Measurements from ENCODE around the gene E2F7. TPM values are rescaled to one million over a fixed set of nuclear protein-coding genes. Genes with fewer than 3 reads are reported as not detected.

E2F7 gene
- total and polyA plus RNA-seq, 2 of the 8 experiments (the other 6 are each of a cell fraction or from before 2014, with no cell fraction given), result 8.8 to 18.5 TPM

- H3K79me2 ChIP-seq (ENCODE audit: control insufficient read depth in 1 of 2, insufficient read depth in 2 of 2, low read length in 2 of 2), result no peaks in the 10 kb centered on the region
- no peak overlapping the region for H2BK12ac ChIP-seq (ENCODE audit: low read depth, low read length)
- H3K23ac ChIP-seq (ENCODE audit: insufficient read length), result no peak overlapping the region
- H3K4me1 ChIP-seq (replicated peaks in 1 of 4; ENCODE audit: control insufficient read depth in 3 of 4, insufficient read depth in 4 of 4, low read length in 3 of 4), result no peaks in the 10 kb centered on the region
- no peak overlapping the region for H2AFZ ChIP-seq (ENCODE audit: low read length)
- no peak overlapping the region for H3K9ac ChIP-seq (replicated peaks in 1 of 4; ENCODE audit: extremely low read depth in 1 of 4, low read depth in 3 of 4, low read length in 3 of 4)
- no peaks in the 10 kb centered on the region for H3K27me3 ChIP-seq (replicated peaks in 1 of 4; ENCODE audit: control insufficient read depth in 3 of 4, extremely low read depth in 1 of 4, insufficient read depth in 3 of 4, low read length in 3 of 4)
- no peak overlapping the region for H3K18ac ChIP-seq (ENCODE audit: extremely low read depth, low read length)
- ChIA-PET CTCF (ENCODE audit: partially characterized antibody) (no interaction called here), POLR2A (ENCODE audit: partially characterized antibody) (no interaction called here)
- no peak overlapping the region for H3K56ac ChIP-seq (replicated peaks; ENCODE audit: insufficient read length, low read depth, low read length)
- H2AK5ac ChIP-seq (ENCODE audit: low read depth, low read length), result no peak overlapping the region
- H4K20me1 ChIP-seq (replicated peaks in 1 of 2; ENCODE audit: control insufficient read depth in 1 of 2, insufficient read depth in 2 of 2, low read length in 2 of 2), result peaks cover 0 to 2% of the 10 kb centered on the region in 2 experiments
- H2BK5ac ChIP-seq (ENCODE audit: low read depth, low read length), result no peak overlapping the region
- no peak overlapping the region for H3K4ac ChIP-seq (replicated peaks; ENCODE audit: insufficient read length, low read depth, low read length)
- DNase-seq (ENCODE audit: low read depth in 1 of 2, low spot score in 2 of 2) (no peak), FAIRE-seq (no peak)
- no peak overlapping the region for H3K4me2 ChIP-seq (ENCODE audit: insufficient read depth in 1 of 2, low read depth in 2 of 2, low read length in 2 of 2)
- WGBS, 2 experiments (ENCODE audit: extremely low coverage in 1 of 2, insufficient coverage in 1 of 2, insufficient read length in 1 of 2, insufficient replicate concordance in 2 of 2, low coverage in 1 of 2, low lambda C conversion rate in 2 of 2, missing lambda C conversion rate in 1 of 2), result 85% methylated on average over 6 of the region's 6 CpGs; no CpG with 5 or more reads in 1 of the 2 experiments
- no peak overlapping the region for H2BK15ac ChIP-seq (ENCODE audit: low read length)
- no peak overlapping the region for H3K4me3 ChIP-seq (ENCODE audit: extremely low read depth in 1 of 4, insufficient read depth in 2 of 4, low read depth in 3 of 4, low read length in 4 of 4)
- H3K9me3 ChIP-seq (ENCODE audit: insufficient read depth in 2 of 2, low read depth in 1 of 2, low read length in 1 of 2), result no peaks in the 10 kb centered on the region
- no peak overlapping the region for H2BK20ac ChIP-seq (ENCODE audit: low read length)
- no peak overlapping the region for H2BK120ac ChIP-seq (replicated peaks; ENCODE audit: low read depth, low read length)
- H4K91ac ChIP-seq (replicated peaks; ENCODE audit: insufficient read length, low read length), result no peak overlapping the region
- peaks cover 22 to 85% (median 68%) of the 10 kb centered on the region in 4 experiments; a peak in 7 of 8 replicates for H3K36me3 ChIP-seq (ENCODE audit: control insufficient read depth in 2 of 4, insufficient read depth in 4 of 4, low read length in 3 of 4)
- H3K14ac ChIP-seq (ENCODE audit: insufficient read length), result no peak overlapping the region
- no peaks in the 10 kb centered on the region for H3K23me2 ChIP-seq (ENCODE audit: low read depth, low read length)
- H4K8ac ChIP-seq (ENCODE audit: extremely low read depth, insufficient read depth, low read length), result no peak overlapping the region
- H3K27ac ChIP-seq (ENCODE audit: low read depth, low read length), result no peak overlapping the region
- no peak for TF ChIP-seq KDM1A (IDR thresholded peaks at IDR 0.05; ENCODE audit: borderline replicate concordance, low read length)
- TF ChIP-seq EZH2 (IDR thresholded peaks at IDR 0.05; ENCODE audit: low read depth, low read length, severe bottlenecking), result no peak
- no peak for TF ChIP-seq EP300 (IDR thresholded peaks at IDR 0.05; ENCODE audit: borderline replicate concordance in 1 of 2, low read depth in 2 of 2, low read length in 2 of 2)
- TF ChIP-seq MAFK (IDR thresholded peaks at IDR 0.05; ENCODE audit: low read depth, low read length), result no peak
- TF ChIP-seq YY1 (IDR thresholded peaks at IDR 0.05; ENCODE audit: low read depth, low read length), result no peak
- no peaks in the 10 kb centered on the region for H3K79me1 ChIP-seq (ENCODE audit: low read depth, low read length)
- H4K5ac ChIP-seq (ENCODE audit: insufficient read length, low read depth, low read length), result no peak overlapping the region
These were observed 20.2 kb downstream of the E2F7 start for GRCh38 chr12:77045183-77045582.

Data from H1 (cell line).